Stimulated activated CD8-positive, alpha-beta memory T cell treated with anti-CD3 and anti-CD28 coated beads, Interleukin-15, amount 100 ng/mL, for 48 hours (primary cell): ENCODE results near the gene SAXO2.
"Not testable (repeated sequence)": the region's sequence is repeated elsewhere in the genome, so short reads cannot be mapped to it uniquely, and the experiment has no call there.

Source experiments
- DNase-seq, 2 donors: peaks; one replicate each; pipeline ENCODE4 v3.0.0-alpha.2; 2020; ENCODE audit warnings: low read depth in 2 of 2

Gene SAXO2

DNA sequence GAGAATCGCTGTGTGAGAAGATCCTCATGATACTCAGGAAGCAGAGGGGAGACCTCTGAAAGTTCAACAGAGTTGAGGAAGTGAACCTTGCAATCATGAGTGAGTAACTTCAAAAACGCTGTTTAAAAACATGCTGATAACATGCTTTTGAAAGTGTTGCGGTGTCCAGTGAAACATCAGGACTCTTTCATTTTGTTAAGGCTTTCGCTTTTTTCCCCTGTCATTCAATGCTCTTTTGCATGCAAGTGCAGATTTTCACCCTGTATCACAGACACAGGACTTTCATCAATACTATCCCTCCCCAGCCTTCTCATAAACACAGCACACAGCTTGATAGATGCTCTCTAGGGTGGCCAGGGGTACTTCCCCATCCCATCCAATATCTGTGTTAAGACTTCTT is 23.9 kb downstream of the SAXO2 start:
- not testable (repeated sequence) for DNase-seq

DNA sequence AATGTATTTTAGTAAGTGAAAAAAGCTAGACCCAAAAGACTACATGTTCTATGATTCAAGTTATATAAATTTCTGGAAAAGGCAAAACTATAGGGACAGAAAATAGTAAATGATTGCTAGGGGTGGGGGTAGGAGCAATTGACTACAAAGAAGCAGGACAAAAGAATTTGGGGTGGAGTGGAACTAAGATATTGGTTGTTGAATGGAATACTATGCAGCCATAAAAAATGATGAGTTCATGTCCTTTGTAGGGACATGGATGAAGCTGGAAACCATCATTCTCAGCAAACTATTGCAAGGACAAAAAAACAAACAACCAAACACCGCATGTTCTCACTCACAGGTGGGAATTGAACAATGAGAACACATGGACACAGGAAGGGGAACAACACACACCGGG is 25.6 kb downstream of the SAXO2 start:
- DNase-seq, result not testable (repeated sequence)

DNA sequence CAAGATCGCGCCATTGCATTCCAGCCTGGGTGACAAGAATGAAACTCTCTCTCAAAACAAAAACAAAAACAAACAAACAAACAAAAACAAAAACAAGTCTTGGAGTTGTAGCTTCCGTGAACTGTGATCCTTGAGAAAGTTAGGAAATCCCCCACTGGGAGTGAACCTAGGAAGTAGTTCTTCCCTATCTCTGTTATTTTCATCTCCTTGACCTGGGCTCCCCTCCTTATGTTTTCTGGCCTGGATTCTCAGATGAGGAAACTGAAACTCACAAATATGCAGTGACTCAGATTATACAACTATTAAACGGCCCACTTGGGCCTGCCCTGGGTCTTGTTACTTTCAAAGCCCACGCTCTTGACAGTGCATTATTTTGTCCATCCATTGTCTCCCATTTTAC is 29.7 kb downstream of the SAXO2 start:
- no peak for DNase-seq

DNA sequence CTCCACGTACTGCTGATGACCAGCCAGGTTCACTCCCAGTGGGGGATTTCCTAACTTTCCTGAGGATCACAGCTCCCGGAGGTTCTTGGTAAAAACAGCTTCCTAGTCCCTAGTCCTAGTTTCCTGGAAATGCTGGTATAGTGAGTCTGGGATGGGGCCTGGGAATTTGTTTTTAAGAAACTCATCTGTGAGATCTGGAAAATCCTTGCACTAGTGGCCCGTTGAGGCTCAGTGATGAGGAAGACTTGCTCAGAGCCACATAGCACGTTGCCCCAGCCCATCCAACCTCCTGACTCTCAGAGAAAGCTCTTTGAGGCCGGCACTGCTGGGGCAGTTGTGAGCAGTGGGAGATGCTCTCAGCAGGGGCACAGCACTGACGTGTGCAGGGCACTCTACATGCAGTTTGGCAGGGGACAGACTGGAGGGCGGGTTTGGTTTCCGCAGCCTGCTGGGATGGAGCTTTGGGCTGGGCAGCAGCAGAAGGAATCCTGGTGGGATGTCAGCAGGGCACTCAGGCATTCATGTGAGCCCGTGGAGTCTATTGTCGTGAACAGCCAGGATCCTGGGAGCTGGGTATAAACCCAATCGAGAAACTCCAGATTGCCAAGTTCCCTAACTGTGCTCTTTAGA is 31.6 kb downstream of the SAXO2 start:
- DNase-seq, result no peak

DNA sequence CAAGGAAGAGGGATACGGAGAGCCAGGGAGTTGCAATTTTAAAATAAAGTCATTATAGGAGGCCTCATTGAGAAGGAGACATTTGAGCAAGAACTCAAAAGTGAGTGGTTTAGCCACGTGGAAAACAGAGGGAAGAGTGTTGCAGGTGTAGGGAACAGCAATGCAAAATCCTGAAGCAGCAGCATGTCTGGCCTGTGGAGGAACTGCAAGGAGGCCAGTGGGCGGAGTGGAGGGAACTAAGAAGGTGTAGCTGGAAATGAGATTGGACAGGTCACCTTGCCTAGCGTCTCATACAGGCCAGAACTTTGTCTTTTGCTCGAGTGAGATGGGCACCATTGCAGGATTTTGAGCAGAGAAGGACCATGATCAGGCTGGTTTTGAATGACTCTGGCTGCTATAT is 34.9 kb downstream of the SAXO2 start:
- DNase-seq, result no peak

DNA sequence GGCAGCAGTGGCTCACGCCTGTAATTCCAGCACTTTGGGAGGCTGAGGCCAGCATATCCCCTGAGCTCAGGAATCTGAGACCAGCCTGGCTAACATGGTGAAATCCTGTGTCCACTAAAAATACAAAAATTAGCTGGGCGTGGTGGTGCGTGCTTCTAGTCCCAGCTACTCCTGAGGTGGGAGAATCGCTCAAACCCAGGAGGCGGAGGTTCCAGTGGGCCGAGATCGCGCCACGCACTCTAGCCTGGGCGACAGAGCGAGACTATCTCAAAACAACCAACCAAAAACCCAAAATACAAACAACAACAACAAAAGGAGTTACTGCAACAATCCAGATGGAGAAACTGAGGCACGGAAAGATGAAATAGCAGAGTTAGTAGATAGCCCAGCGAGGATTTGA is 35.4 kb downstream of the SAXO2 start:
- no peak for DNase-seq

DNA sequence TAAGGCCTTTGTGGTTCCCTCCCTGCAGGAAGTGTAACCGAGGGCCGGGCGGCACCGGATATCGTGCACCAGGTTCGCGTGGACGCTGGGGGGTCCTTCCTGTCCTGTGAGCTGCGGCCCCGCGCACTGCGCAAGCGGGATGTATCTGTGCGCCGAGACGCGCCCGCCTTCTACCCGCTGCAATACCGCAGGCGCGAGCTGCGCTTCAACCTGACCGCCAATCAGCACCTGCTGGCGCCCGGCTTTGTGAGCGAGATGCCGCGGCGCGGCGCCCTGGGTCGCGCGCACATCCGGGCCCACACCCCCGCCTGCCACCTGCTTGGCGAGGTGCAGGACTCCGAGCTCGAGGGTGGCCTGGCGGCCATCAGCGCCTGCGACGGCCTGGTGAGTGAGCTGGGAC is 35.9 kb downstream of the SAXO2 start:
- peak; percentile 34 to 37 for DNase-seq

DNA sequence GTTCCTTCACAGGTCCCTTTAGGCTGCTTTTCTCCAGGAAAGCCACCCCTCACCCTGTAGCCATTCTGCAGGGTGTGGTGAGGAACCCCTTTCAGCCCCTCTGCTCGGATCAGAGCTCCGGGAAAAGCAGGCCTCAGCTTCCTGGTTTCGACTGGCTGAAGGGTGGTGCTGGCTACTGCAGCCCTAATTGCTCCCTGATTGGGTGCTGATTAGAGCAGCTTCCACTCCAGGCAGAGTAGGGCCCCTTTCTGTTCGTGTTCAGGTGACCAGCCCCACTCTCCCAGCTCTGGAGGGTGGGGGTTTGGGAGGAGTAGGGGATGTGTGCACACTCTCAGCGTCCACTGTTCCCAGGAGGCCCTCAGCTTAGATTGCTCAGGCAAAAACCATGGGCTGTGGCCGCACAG is 36.9 kb downstream of the SAXO2 start:
- not testable (repeated sequence) for DNase-seq

DNA sequence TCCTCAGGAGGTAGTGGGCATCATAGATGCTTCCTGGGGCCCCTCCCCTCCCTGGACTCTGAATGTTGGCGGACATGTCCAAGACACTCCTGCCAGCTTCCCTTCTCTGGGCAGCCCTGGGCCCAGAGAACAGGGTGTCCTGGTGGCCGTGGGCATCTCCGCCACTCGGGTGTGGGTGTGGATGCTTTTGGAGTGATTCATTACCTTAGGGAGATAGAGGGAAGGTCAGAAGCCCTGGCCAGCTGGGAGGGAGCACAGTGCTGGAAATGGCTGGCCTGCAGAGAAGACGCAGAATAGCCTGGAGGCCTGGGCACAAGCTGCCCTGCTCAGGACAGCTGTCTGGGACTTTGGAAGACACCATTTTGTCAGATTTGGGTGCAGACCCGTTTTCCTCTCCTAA is 37.7 kb downstream of the SAXO2 start:
- DNase-seq, result not testable (repeated sequence)

DNA sequence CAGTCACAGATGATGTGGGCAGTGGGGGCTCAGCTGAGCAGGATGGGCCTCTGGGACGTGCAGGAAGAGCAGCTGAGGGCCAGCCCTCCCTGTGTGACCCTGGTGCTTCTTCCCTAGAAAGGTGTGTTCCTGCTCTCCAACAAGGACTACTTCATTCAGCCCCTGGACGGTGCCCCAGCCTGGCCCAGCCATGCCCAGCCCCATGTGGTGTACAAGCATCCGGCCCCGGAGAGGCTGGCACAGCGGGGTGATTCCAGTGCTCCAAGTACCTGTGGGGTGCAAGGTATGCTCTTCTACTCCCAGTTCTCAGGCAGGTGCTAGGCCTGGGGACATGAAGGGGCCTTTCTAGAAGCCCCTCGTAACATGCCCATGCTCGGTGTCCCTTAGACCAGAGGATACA is 38.3 kb downstream of the SAXO2 start:
- no peak for DNase-seq

DNA sequence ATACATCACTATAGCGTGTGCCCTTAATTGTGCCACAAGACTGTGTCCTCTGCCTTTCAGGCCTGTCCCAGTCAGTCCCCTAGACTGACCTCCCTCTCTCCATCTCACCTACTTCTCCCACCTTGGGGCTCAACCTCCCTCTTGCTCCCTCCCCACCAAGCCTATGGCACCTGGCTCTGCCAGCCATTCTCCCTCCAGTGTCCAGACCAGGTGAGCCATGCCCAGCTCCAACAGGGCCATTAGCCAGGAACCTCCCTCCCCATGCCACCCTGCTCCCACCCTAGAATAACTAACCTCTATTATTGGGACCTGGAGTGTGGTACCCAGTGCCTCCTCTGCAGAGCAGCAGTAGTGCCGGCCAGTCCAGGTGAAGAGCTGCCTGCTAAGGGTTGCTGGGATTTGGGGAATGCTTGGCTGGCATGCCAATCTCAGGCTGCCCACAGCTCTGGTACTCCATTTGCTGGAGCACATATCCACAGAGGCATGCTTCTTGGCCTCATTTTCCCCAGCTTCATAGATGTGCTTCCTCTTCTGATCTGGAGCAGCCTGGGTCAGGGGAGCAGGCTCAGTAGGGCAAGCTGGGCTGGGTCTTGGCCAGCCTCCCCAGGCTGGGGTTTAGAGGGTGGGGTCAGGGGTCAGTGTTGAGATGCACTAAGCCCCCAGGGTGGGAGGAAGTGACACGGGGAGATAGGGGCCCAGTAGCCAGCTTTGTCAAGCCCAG is 38.8 kb downstream of the SAXO2 start:
- DNase-seq, result no peak

DNA sequence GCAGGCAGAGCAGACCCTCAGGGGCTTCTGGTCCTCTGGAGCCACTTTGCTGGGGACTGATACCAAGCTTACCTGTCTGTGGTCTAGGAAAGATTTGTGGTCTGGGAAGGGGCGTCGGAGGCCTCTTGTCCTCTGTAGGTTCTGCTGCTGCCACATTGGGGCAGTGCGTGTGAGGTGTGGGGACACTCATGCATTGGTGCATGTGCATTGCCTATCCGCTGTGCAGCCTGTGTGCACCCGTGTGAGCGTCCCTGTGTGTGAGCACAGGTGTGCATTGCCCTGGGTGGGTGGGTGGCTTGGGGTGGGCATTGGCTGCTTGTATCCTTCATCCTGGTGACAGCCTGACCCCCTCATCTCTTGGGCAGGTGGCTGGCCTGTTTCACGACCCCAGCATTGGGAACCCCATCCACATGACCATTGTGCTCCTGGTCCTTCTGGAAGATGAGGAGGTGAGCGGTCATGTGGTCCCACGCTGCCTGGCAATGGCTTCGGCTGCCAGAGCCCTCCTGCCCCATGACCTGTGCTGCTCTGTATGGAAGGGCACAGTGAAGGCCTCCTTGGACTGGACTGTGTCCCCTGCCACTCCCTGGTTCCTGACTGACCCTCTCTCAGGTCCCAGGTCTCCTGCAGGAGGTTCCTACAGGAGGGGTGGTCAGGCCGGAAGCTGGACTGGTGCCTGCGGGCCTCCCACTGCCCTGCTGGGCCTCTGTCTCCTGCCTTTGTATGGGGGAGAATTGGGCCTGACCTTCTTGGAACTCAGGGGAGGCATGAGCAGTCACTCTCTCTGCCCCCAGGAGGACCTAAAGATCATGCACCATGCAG is 41.5 kb downstream of the SAXO2 start:
- no peak for DNase-seq

DNA sequence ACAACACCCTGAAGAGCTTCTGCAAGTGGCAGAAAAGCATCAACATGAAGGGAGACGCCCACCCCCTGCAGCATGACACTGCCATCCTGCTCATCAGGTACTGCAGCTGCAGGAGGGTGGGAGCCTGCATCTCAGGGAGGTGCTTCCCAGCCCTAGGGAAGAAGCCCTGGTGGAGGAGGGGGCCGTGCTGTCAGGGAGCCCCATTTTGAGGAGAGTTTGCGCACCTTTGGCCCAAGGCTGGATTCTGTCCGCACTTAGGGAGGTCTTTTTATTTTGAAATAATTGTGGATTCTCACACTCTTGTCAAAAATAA is 42.1 kb downstream of the SAXO2 start:
- no peak for DNase-seq

DNA sequence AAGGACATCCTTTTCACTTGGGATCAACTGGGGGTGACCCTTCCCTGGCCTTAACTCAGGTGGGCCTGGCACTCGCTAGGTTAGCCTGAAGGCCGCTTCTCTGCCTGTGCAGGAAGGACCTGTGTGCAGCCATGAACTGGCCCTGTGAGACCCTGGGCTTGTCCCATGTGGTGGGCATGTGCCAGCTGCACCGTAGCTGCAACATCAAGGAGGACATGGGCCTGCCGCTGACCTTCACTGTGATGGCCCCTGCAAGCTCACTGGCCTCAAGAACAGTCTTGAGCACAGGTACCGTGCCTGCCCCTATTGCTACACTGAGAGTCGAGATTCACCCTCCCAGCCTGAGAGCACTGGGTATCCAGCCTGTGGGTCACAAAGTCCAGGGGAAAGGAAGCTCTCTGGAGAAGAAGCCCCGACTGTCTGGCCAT is 43.0 kb downstream of the SAXO2 start:
- no peak for DNase-seq

DNA sequence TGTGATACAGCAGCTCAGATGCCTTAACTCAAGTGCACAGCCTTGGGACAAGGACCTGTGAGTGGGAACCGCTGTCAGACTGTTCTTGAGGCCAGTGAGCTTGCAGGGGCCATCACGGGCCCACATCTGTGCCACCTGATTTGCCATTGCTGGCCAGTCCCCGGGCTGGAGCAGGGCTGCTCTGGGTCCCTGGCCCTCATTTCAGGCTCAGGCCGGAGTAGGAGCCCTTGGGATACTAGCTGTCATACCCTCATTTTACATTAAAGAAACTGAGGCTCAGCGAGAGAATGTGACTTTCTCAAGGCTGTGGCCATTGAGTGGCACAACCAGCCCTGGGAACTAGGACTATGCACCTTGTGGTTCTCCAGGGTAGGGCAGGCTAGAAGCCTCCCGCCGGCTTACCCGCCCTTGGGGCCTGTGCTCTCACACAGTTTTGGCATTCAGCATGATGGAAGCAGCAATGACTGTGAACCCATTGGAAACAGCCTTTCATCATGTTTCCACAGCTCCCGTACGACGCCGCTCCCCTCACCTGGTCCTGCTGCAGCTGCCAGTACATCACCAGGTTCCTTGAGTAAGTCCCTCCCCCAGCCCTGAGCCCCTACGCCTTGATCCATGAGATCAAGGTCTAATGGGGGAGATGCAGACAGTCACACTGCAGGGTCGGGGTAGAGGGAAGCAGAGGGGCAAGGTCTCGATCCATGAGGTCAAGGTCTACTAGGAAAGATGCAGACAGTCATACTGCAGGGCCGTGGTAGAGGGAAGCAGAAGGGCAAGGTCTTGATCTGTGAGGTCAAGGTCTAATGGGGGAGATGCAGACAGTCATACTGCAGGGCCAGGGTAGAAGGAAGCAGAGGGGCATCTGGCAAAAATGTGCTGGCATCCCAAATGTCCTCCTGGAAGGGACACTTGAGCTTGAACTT is 44.4 kb downstream of the SAXO2 start:
- no peak for DNase-seq

DNA sequence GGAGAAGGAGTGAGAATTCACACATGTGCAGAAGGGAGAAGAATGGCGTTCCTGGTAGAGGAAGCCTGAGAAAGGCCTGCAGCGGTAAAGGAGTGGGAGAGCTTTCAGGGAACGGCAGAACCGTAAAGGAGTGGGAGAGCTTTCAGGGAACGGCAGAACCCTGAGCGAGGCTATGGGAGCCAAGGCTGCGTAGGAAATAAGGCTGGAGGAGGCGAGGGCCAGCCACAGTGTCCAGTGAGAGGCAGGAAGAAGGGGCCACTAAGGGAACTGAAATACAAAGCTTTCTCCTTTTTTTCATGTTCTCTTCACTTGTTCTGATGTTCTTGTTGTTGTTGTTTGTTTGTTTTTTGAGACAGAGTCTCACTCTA is 45.1 kb downstream of the SAXO2 start:
- DNase-seq, result no peak

DNA sequence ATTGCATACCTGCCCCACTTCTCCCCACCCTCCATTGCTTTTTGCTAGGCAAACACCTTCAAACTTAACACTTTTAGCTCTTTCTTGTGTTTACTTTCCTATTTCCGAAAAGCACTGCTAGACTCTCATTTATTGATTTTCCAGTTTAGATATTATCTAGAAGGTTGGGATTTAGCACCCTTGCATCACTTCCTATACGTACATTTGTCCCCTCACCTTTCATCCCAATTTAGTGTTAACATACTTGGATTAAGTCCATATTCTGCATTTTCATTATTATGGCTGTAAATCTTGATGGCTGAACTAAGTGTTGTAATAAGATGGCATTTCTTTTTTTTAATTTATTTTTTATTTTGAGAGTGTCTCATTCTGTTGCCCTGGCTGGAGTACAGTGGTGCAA is 47.2 kb downstream of the SAXO2 start:
- DNase-seq, result no peak

DNA sequence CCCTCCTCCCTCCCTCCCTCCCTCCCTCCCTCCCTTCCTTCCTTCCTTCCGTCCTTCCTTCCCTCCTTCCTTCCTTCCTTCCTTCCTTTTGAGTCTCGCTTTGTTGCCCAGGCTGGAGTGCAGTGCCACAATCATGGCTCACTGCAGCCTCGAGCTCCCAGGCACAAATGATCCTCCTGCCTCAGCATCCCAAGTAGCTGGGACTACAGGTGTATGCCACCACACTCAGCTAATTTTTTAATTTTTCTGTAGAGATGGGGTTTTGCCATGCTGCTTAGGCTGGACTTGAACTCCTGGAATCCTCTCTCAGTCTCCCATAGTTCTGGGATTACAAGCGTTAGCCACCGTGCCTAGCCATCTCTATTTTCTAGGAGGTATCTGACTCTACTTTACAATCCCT is 48.7 kb downstream of the SAXO2 start:
- not testable (repeated sequence) for DNase-seq

DNA sequence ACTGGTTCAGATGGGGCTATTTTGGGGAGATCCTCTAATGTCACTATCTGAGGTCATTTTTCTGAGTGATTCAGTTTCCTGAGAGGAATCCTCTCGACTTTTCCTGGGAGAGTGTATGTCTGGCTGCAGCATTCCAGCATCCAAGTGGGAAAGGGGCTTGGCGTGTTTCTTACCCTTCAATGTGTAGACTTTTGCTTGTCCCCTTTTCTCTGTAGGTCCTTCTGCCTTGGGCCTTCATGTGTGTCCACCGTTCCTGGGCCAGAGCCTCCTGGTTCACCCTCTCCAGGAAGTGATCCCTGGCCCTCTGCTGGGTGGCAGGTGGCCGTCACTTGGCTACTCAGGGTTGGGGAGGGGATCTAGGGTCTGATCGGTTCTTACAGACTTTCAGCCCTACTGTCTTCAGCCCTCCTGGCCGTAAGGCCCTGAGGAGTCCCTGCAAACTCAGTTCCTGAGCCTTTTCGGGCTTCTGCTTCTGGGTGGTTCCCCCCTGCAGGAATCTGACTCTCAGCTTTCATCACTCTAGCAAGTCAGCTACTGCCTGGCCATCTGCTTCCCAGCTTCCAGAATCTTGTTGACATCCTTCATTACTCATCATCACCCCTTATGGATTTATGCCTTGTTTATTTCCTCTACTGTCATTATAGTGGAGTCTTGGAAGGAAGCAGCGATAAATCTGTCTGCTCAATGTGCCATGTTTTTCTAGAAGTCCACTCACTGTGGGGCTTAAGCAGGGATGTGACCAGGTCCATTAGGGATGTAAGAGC is 50.1 kb downstream of the SAXO2 start:
- no peak for DNase-seq

DNA sequence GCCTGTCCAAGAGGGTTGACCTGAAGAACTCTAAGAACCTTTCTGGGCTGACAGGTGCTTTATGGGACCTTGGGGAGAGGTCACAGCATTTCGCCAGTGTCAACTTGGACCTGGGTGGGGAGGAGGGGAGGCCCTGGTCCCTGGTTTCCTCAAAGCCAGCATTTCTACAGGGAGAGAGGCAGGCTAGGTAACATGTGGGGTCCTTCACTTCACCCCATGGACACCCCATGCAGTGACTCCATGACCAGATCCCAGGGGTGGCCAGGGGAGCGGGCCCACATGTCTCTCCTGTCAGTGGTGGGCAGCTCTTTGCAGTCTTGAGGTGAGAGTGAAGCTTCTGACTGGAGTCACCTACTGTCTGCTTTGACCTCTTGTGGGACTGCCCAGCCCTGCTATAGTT is 50.8 kb downstream of the SAXO2 start:
- DNase-seq, result no peak
